OCI-LY3 (cell line): ENCODE results near the gene TEX35.

Source experiments
- CTCF ChIP-seq: fragments of 200-600, 300-600 bp; sonication (generic); IDR thresholded peaks from 2 replicates; pipeline ENCODE4 v1.5.1; 2014; ENCODE audit warnings: antibody characterized with exemption, low read length, low read depth
- EZH2phosphoT487 ChIP-seq: fragments of 200-600 bp; shearing (Covaris generic); IDR thresholded peaks from 2 replicates; pipeline ENCODE4 v1.6.1; 2018; ENCODE audit warnings: antibody characterized with exemption, mixed run types, low read depth

- TF ChIP-seq CTCF (no peak), EZH2phosphoT487 (no peak)
These were observed 39.9 kb downstream of the TEX35 start for GRCh38 chr1:178552856-178553255.
